GM19023 (cell line): ENCODE data around the gene SPATA6L.
"Not testable (repeated sequence)": the region's sequence is repeated elsewhere in the genome, so short reads cannot be mapped to it uniquely, and the experiment has no call there.

ENCODE experiments used
- ATAC-seq: cut with Tn5 transposase; IDR thresholded peaks from one replicate; pipeline ENCODE4 v1.9.1; 2021; ENCODE audit warnings: mild to moderate bottlenecking, moderate library complexity; ENCODE audit not compliant: unreplicated experiment

SPATA6L gene

GRCh38 chr9:4640027-4640426 lies 26.3 kb downstream of the SPATA6L start:
- no peak for ATAC-seq

GRCh38 chr9:4639420-4639819 lies 26.9 kb downstream of the SPATA6L start:
- no peak for ATAC-seq

- no peak for ATAC-seq
Measured at GRCh38 chr9:4638968-4639367, 27.3 kb downstream of the SPATA6L start.

- no peak for ATAC-seq
Measured at GRCh38 chr9:4630836-4631235, 35.4 kb downstream of the SPATA6L start.

- no peak for ATAC-seq
Measured at GRCh38 chr9:4622016-4622415, 44.3 kb downstream of the SPATA6L start.

GRCh38 chr9:4620881-4621555 lies 45.3 kb downstream of the SPATA6L start:
- no peak for ATAC-seq

GRCh38 chr9:4620057-4620765 lies 46.1 kb downstream of the SPATA6L start:
- no peak for ATAC-seq

- ATAC-seq = no peak
Measured at GRCh38 chr9:4618700-4619099, 47.6 kb downstream of the SPATA6L start.

- ATAC-seq = no peak
Measured at GRCh38 chr9:4617752-4618151, 48.5 kb downstream of the SPATA6L start.

- no peak for ATAC-seq
Measured at GRCh38 chr9:4615778-4616177, 50.5 kb downstream of the SPATA6L start.

GRCh38 chr9:4615251-4615650 lies 51.0 kb downstream of the SPATA6L start:
- ATAC-seq = no peak

- ATAC-seq = no peak
Measured at GRCh38 chr9:4614627-4615026, 51.7 kb downstream of the SPATA6L start.

GRCh38 chr9:4606033-4606432 lies 60.2 kb downstream of the SPATA6L start:
- ATAC-seq = not testable (repeated sequence)

- peak; percentile 76 for ATAC-seq
Measured at GRCh38 chr9:4604678-4605095, 61.6 kb downstream of the SPATA6L start.

GRCh38 chr9:4603830-4604229 lies 62.5 kb downstream of the SPATA6L start:
- ATAC-seq = no peak

GRCh38 chr9:4600368-4600767 lies 65.9 kb downstream of the SPATA6L start:
- no peak for ATAC-seq

- ATAC-seq = peak; percentile 64
Measured at GRCh38 chr9:4596165-4596922, 69.9 kb downstream of the SPATA6L start.

GRCh38 chr9:4594994-4595393 lies 71.3 kb downstream of the SPATA6L start:
- no peak for ATAC-seq

- no peak for ATAC-seq
Measured at GRCh38 chr9:4594545-4594944, 71.7 kb downstream of the SPATA6L start.

GRCh38 chr9:4592886-4593285 lies 73.4 kb downstream of the SPATA6L start:
- no peak for ATAC-seq

GRCh38 chr9:4592295-4592694 lies 74.0 kb downstream of the SPATA6L start:
- ATAC-seq = no peak

GRCh38 chr9:4591123-4591500 lies 75.2 kb downstream of the SPATA6L start:
- no peak for ATAC-seq
